K562 (cell line): ENCODE results near the gene RELL1. TPM values are rescaled to one million over a fixed set of nuclear protein-coding genes. Genes with fewer than 3 reads are reported as not detected.
A peak's percentile ranks its signal among the peaks of the same experiment; 100 is the strongest.

Experiments used
- ATAC-seq: fragments of 200-7000 bp; cut with Tn5 transposase; 3 replicates; pipeline ENCODE4 v1.9.1; 2020; ENCODE audit warnings: moderate library complexity
- BruUV-seq: library from RNA; stranded (reverse); fragments of 400-500 nt; replicated peaks from 2 replicates; lab custom pipeline; 2021; lab: Mats Ljungman, UMichigan
- CTCF ChIA-PET: fragments of 300-600 bp; formaldehyde crosslinking; extraction: SDS; loops from one replicate; lab custom pipeline; 2021; ENCODE audit warnings: low intra/inter-chr PET ratio; lab: Yijun Ruan, JAX
- POLR2A ChIA-PET: fragments of 300-600, 350-650 bp; sonication (Branson Sonifier 250); formaldehyde crosslinking; extraction: SDS; loops from one replicate; lab custom pipeline; 2021; ENCODE audit warnings: antibody characterized with exemption, inconsistent platforms; lab: Yijun Ruan, JAX
- DNase-seq, 4 experiments: peaks; one replicate each; pipeline versions ENCODE4 v3.0.0 to v3.0.0-alpha.2; 2011 to 2018; ENCODE audit warnings: low spot score in 3 of 4, mixed read lengths in 3 of 4; ENCODE audit errors: extremely low read depth in 1 of 4
- FAIRE-seq: peaks from 2 replicates; lab custom pipeline; 2011; peaks lifted over from hg19 to GRCh38; lab: Jason Lieb, UNC
- H2AFZ ChIP-seq: 2 replicates; pipeline ENCODE4 v1.6.0; 2011; ENCODE audit warnings: low read depth, low read length, control low read depth, inconsistent platforms
- H3K27ac ChIP-seq: fragments of 200-600 bp; 3 replicates; pipeline ENCODE4 v1.8.0; 2011; ENCODE audit warnings: low read depth, mild to moderate bottlenecking, control low read depth, inconsistent platforms, low read length, moderate library complexity, mixed read lengths; ENCODE audit errors: extremely low read depth
- H3K27me3 ChIP-seq, 2 experiments: fragments of 300-600 bp in 1 of 2; 2 replicates in 1 of 2; 3 replicates in 1 of 2; pipeline versions ENCODE4 v1.6.0 to v1.8.0; 2011; ENCODE audit warnings: inconsistent platforms in 2 of 2, low read length in 2 of 2, mild to moderate bottlenecking in 1 of 2, mixed read lengths in 1 of 2, moderate library complexity in 1 of 2; ENCODE audit not compliant: control insufficient read depth in 2 of 2, insufficient read depth in 2 of 2
- H3K36me3 ChIP-seq: fragments of 300-600 bp; 3 replicates; pipeline ENCODE4 v1.8.0; 2011; ENCODE audit warnings: mild to moderate bottlenecking, low read length, inconsistent platforms; ENCODE audit not compliant: control insufficient read depth, insufficient read depth
- H3K4me1 ChIP-seq, 2 experiments: fragments of 200-600 bp in 1 of 2; replicated peaks in 1 of 2; 2 replicates in 1 of 2; 3 replicates in 1 of 2; pipeline versions ENCODE4 v1.5.1 to v1.8.0; 2011; ENCODE audit warnings: inconsistent platforms in 2 of 2, low read length in 2 of 2, mild to moderate bottlenecking in 1 of 2, mixed read lengths in 1 of 2, moderate library complexity in 1 of 2; ENCODE audit not compliant: control insufficient read depth in 2 of 2, insufficient read depth in 2 of 2
- H3K4me2 ChIP-seq: 2 replicates; pipeline ENCODE4 v1.6.1; 2011; ENCODE audit warnings: low read length, control low read depth, inconsistent platforms, mixed read lengths; ENCODE audit not compliant: insufficient read depth
- H3K4me3 ChIP-seq: fragments of 200-600 bp; sonication (generic), shearing (Covaris generic); 2 replicates; pipeline ENCODE4 v1.5.1; 2016; ENCODE audit warnings: control low read depth, inconsistent platforms
- H3K79me2 ChIP-seq: fragments of 200-600 bp; 3 replicates; pipeline ENCODE4 v1.8.0; 2011; ENCODE audit warnings: low read length, inconsistent platforms; ENCODE audit not compliant: control insufficient read depth, insufficient read depth
- H3K9ac ChIP-seq, 2 experiments: 2 replicates each; pipeline versions ENCODE4 v1.6.0 to v1.6.1; 2011; ENCODE audit warnings: low read depth in 2 of 2, low read length in 2 of 2, control low read depth in 1 of 2, inconsistent platforms in 1 of 2, mild to moderate bottlenecking in 1 of 2, mixed read lengths in 1 of 2; ENCODE audit not compliant: insufficient read depth in 1 of 2
- H3K9me1 ChIP-seq: one replicate; pipeline ENCODE4 v1.6.0; 2011; ENCODE audit warnings: inconsistent platforms, mild to moderate bottlenecking, low read length, moderate library complexity; ENCODE audit not compliant: control insufficient read depth, insufficient read depth
- H3K9me3 ChIP-seq: replicated peaks from 2 replicates; pipeline ENCODE4 v1.5.1; 2011; ENCODE audit warnings: low read depth, low read length, inconsistent platforms; ENCODE audit not compliant: control insufficient read depth, insufficient read depth
- H4K20me1 ChIP-seq: replicated peaks from 2 replicates; pipeline ENCODE4 v1.6.1; 2011; ENCODE audit warnings: low read length, inconsistent platforms, mixed read lengths; ENCODE audit not compliant: control insufficient read depth, insufficient read depth
- ARHGAP35 ChIP-seq: fragments of 450-650 bp; IDR thresholded peaks from 2 replicates; pipeline ENCODE4 v1.6.1; 2018; ENCODE audit not compliant: partially characterized antibody
- ATF3 ChIP-seq, 2 experiments: fragments of 450-650 bp in 1 of 2; sonication (generic) in 1 of 2; formaldehyde crosslinking in 1 of 2; IDR thresholded peaks in 1 of 2; conservative IDR thresholded peaks in 1 of 2; 2 replicates each; pipeline versions ENCODE4 v1.6.1 to v1.8.1; 2016 to 2023; ENCODE audit warnings: mild to moderate bottlenecking in 2 of 2, moderate library complexity in 2 of 2, inconsistent platforms in 1 of 2, missing genetic modification reagents in 1 of 2
- JUN ChIP-seq, 2 experiments: sonication (generic) in 1 of 2; formaldehyde crosslinking in 1 of 2; IDR thresholded peaks; 2 replicates each; pipeline versions ENCODE4 v1.6.1 to v1.8.0; 2012 to 2022; ENCODE audit warnings: borderline replicate concordance in 2 of 2, mild to moderate bottlenecking in 2 of 2, improper control_type of control experiment in 1 of 2, low read depth in 1 of 2, low read length in 1 of 2, missing genetic modification reagents in 1 of 2
- RBM15 ChIP-seq: fragments of 200-400 bp; formaldehyde crosslinking; IDR thresholded peaks from 2 replicates; pipeline ENCODE4 v1.6.1; 2018; ENCODE audit warnings: mild to moderate bottlenecking, low read length, moderate library complexity; ENCODE audit not compliant: insufficient read depth
- WGBS: fragments of 100-300 bp; shearing (Covaris generic); methylation state at CpG from one replicate; pipeline ENCODE4 v1.1.6; 2016; ENCODE audit warnings: low coverage, mixed read lengths; ENCODE audit not compliant: insufficient coverage; ENCODE audit errors: missing lambda C conversion rate; 5-methylcytosine and 5-hydroxymethylcytosine counted together
- in situ Hi-C: fragments of 300-500 bp; cut with MboI; formaldehyde crosslinking; loops from 4 replicates; pipeline ENCODE4 v1.15.0; 2018; ENCODE audit warnings: inconsistent platforms, mixed read lengths
- intact Hi-C: fragments of 100-400 bp; cut with micrococcal nuclease; formaldehyde crosslinking; loops from 2 replicates; pipeline ENCODE4 v1.14.2; 2022
- polyA plus RNA-seq, 8 experiments: library from polyadenylated mRNA; depleted of rRNA in 4 of 8; stranded (reverse) in 5 of 8; unstranded in 3 of 8; fragments of >200 nt; fragmentation: Nextera tagmentation in 2 of 8; fragmentation: Illumina TruSeq in 1 of 8; extraction: Ambion mirVana in 2 of 8; extraction: Trizol in 1 of 8; gene quantifications; 2 replicates each; pipeline versions ENCODE4 v1.2.1 to v1.2.3, GENCODE V29; 2011 to 2014; ENCODE audit warnings: inconsistent platforms in 1 of 8, missing spikeins in 1 of 8
- total RNA-seq, 7 experiments: library from RNA; depleted of rRNA in 6 of 7; stranded (reverse); fragments of >200 nt in 6 of 7; fragmentation: Illumina TruSeq in 2 of 7; extraction: Trizol in 2 of 7; gene quantifications; 2 replicates each; pipeline versions ENCODE4 v1.2.1 to v1.2.3, GENCODE V29; 2011 to 2021; ENCODE audit warnings: low replicate concordance in 1 of 7

Gene RELL1
- total and polyA plus RNA-seq, 9 of the 15 experiments (the other 6 are each of a cell fraction or from before 2014, with no cell fraction given): 0.06 to 3.5 (median 1.7) TPM; not detected in 1

GRCh38 chr4:37568489-37568888 is 117.7 kb downstream of the RELL1 start (continued):
- TF ChIP-seq ARHGAP35: no peak
- TF ChIP-seq RBM15: no peak

DNA sequence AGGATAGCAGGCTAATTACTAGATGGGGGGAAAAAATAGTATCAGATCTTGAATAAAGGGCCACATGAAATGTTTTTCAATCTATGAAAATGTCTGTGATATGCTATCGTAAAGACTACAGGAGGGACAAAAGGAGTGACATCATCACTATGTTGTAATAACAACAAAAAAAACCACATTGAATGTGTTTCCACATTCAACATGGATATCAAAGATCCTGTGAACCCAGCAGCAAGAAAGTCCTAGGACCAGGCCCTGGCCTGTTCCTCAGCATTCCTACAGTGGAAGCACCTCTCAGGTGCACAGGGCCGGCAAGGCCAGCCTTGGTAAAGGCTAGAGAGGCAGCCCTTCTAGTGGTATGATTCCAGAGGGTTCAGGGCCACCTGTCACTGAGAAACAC is 118.3 kb downstream of the RELL1 start:
- ATAC-seq: no peak
- CTCF ChIA-PET: interaction anchor here (0.6 kb wide), 1 partner anchor 112 kb away, joined by 3 read pairs; no protein-coding TSS in a partner anchor
- whole genome bisulfite sequencing: 0% methylated on average over 2 of the region's 2 CpGs
- Histone ChIP-seq H3K9me1 (no peaks in the 10 kb centered on the region), H3K4me1 (no peaks in the 10 kb centered on the region; a peak in 1 of 5 replicates), H3K4me3 (no peak overlapping the region), H4K20me1 (no peaks in the 10 kb centered on the region), H2AFZ (no peak overlapping the region), H3K9ac (no peak overlapping the region), H3K4me2 (no peak overlapping the region), H3K27me3 (no peaks in the 10 kb centered on the region), H3K36me3 (no peaks in the 10 kb centered on the region), H3K27ac (no peak overlapping the region), H3K9me3 (no peaks in the 10 kb centered on the region), H3K79me2 (no peaks in the 10 kb centered on the region)
- no TSS peak for BruUV-seq
- in situ Hi-C loops (no loop called here), intact Hi-C loops (no loop called here)
- TF ChIP-seq JUN (IDR thresholded peaks at IDR 0.05; ENCODE audit: borderline replicate concordance, low read depth, low read length): no peak
- TF ChIP-seq JUN (CRISPR knock-in tag; IDR thresholded peaks at IDR 0.05; ENCODE audit: borderline replicate concordance): no peak
- TF ChIP-seq ATF3 (IDR thresholded peaks at IDR 0.05): peak; percentile 37; the same call in 1 of the 2 replicates
- no peak for TF ChIP-seq ATF3 (CRISPR knock-in tag; conservative IDR thresholded peaks at IDR 0.05)
- POLR2A ChIA-PET: no interaction called here
- DNase-seq: no peak
- no peak for FAIRE-seq
